ENCODE measurements around the gene GPC3.

The GPC3 gene

DNA sequence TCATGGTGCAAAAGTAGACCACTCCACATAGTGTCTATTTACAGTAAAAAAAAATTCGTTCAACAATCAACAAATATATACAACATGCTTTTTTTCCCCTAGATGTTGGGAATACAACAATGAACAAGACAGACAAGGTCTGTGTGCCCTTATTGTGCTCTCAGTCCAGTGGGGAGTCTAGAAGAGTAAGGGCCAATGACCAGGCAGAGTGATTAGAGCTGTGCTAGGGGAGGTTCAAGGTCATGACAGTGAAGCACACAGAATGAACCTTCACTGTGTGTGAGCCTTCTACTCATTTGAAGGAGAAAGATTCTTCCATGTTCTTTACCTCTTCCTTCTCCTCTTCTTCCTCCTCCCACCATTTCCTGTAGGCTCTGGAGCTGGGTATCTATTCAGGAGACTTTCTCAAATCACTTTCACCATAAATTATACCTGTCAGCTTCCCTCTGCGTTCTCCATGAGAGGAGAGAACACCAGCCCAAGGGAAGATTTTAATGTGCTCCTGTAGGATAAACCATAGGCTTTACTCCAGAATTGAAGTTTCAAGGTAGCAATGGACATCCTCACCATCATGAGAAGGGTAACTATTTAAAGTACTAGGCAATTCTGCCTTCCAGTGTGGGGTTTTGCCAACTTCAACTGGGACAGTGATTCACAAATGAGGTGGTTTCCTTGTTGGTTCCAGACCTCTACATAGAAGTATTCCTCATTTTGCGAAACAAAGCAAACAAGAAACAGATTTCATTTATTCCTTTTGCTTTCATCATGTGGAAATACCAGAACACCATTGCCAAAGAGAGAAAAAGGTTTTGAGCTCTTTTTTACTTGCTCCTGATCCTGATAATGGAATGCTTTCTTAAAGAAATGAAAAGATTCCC lies 323.2 kb downstream of the GPC3 start:
- CTCF ChIA-PET: interaction anchor here (0.7 to 0.8 kb wide), 2 partner anchors 8 to 17 kb away, joined by 3 to 5 read pairs; no protein-coding TSS in a partner anchor
- H3K36me3 ChIP-seq (ENCODE audit: control insufficient read depth in 2 of 2, insufficient read depth in 1 of 2, low read length in 2 of 2): no peaks in the 10 kb centered on the region
- no peaks in the 10 kb centered on the region for H3K4me1 ChIP-seq (ENCODE audit: control insufficient read depth, insufficient read depth, low read length)
- no peak overlapping the region for H3K27ac ChIP-seq (ENCODE audit: extremely low read depth, low read depth, low read length)
- H3K9me3 ChIP-seq (ENCODE audit: control insufficient read depth, insufficient read depth, low read depth, low read length): no peaks in the 10 kb centered on the region
- no peak overlapping the region for H3K4me3 ChIP-seq (ENCODE audit: low read depth, low read length)
- TF ChIP-seq ZNF777 (tag by site-specific recombination; IDR thresholded peaks at IDR 0.05; ENCODE audit: borderline replicate concordance) (no peak), KLF7 (tag by site-specific recombination; IDR thresholded peaks at IDR 0.05; ENCODE audit: borderline replicate concordance) (no peak), ZNF658 (tag by site-specific recombination; IDR thresholded peaks at IDR 0.05) (no peak), ZNF621 (tag by site-specific recombination; IDR thresholded peaks at IDR 0.05) (no peak), ZXDB (tag by site-specific recombination; IDR thresholded peaks at IDR 0.05) (no peak), WT1 (tag by site-specific recombination; IDR thresholded peaks at IDR 0.05) (no peak), ZNF830 (tag by site-specific recombination; IDR thresholded peaks at IDR 0.05; ENCODE audit: low read depth) (no peak), SALL2 (tag by site-specific recombination; IDR thresholded peaks at IDR 0.05; ENCODE audit: borderline replicate concordance) (no peak), BCL11B (tag by site-specific recombination; IDR thresholded peaks at IDR 0.05; ENCODE audit: low read depth) (no peak), ZFP37 (tag by site-specific recombination; IDR thresholded peaks at IDR 0.05) (no peak), ZSCAN23 (tag by site-specific recombination; IDR thresholded peaks at IDR 0.05) (no peak), ZNF596 (tag by site-specific recombination; IDR thresholded peaks at IDR 0.05) (no peak), SP3 (tag by site-specific recombination; IDR thresholded peaks at IDR 0.05) (no peak), ZNF664 (tag by site-specific recombination; IDR thresholded peaks at IDR 0.05) (no peak), ZNF174 (tag by site-specific recombination; IDR thresholded peaks at IDR 0.05) (no peak)
- TF ChIP-seq, protein P1, sequence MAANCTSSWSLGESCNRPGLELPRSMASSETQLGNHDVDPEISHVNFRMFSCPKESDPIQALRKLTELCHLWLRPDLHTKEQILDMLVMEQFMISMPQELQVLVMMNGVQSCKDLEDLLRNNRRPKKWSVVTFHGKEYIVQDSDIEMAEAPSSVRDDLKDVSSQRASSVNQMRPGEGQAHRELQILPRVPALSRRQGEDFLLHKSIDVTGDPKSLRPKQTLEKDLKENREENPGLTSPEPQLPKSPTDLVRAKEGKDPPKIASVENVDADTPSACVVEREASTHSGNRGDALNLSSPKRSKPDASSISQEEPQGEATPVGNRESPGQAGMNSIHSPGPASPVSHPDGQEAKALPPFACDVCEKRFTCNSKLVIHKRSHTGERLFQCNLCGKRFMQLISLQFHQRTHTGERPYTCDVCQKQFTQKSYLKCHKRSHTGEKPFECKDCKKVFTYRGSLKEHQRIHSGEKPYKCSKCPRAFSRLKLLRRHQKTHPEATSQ (tag by site-specific recombination; IDR thresholded peaks at IDR 0.05): no peak
- TF ChIP-seq, protein P2, sequence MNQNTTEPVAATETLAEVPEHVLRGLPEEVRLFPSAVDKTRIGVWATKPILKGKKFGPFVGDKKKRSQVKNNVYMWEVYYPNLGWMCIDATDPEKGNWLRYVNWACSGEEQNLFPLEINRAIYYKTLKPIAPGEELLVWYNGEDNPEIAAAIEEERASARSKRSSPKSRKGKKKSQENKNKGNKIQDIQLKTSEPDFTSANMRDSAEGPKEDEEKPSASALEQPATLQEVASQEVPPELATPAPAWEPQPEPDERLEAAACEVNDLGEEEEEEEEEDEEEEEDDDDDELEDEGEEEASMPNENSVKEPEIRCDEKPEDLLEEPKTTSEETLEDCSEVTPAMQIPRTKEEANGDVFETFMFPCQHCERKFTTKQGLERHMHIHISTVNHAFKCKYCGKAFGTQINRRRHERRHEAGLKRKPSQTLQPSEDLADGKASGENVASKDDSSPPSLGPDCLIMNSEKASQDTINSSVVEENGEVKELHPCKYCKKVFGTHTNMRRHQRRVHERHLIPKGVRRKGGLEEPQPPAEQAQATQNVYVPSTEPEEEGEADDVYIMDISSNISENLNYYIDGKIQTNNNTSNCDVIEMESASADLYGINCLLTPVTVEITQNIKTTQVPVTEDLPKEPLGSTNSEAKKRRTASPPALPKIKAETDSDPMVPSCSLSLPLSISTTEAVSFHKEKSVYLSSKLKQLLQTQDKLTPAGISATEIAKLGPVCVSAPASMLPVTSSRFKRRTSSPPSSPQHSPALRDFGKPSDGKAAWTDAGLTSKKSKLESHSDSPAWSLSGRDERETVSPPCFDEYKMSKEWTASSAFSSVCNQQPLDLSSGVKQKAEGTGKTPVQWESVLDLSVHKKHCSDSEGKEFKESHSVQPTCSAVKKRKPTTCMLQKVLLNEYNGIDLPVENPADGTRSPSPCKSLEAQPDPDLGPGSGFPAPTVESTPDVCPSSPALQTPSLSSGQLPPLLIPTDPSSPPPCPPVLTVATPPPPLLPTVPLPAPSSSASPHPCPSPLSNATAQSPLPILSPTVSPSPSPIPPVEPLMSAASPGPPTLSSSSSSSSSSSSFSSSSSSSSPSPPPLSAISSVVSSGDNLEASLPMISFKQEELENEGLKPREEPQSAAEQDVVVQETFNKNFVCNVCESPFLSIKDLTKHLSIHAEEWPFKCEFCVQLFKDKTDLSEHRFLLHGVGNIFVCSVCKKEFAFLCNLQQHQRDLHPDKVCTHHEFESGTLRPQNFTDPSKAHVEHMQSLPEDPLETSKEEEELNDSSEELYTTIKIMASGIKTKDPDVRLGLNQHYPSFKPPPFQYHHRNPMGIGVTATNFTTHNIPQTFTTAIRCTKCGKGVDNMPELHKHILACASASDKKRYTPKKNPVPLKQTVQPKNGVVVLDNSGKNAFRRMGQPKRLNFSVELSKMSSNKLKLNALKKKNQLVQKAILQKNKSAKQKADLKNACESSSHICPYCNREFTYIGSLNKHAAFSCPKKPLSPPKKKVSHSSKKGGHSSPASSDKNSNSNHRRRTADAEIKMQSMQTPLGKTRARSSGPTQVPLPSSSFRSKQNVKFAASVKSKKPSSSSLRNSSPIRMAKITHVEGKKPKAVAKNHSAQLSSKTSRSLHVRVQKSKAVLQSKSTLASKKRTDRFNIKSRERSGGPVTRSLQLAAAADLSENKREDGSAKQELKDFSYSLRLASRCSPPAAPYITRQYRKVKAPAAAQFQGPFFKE (tag by site-specific recombination; IDR thresholded peaks at IDR 0.05; ENCODE audit: borderline replicate concordance): no peak
- TF ChIP-seq, protein P3, sequence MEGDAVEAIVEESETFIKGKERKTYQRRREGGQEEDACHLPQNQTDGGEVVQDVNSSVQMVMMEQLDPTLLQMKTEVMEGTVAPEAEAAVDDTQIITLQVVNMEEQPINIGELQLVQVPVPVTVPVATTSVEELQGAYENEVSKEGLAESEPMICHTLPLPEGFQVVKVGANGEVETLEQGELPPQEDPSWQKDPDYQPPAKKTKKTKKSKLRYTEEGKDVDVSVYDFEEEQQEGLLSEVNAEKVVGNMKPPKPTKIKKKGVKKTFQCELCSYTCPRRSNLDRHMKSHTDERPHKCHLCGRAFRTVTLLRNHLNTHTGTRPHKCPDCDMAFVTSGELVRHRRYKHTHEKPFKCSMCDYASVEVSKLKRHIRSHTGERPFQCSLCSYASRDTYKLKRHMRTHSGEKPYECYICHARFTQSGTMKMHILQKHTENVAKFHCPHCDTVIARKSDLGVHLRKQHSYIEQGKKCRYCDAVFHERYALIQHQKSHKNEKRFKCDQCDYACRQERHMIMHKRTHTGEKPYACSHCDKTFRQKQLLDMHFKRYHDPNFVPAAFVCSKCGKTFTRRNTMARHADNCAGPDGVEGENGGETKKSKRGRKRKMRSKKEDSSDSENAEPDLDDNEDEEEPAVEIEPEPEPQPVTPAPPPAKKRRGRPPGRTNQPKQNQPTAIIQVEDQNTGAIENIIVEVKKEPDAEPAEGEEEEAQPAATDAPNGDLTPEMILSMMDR (tag by site-specific recombination; IDR thresholded peaks at IDR 0.05): no peak
- TF ChIP-seq, protein P4, sequence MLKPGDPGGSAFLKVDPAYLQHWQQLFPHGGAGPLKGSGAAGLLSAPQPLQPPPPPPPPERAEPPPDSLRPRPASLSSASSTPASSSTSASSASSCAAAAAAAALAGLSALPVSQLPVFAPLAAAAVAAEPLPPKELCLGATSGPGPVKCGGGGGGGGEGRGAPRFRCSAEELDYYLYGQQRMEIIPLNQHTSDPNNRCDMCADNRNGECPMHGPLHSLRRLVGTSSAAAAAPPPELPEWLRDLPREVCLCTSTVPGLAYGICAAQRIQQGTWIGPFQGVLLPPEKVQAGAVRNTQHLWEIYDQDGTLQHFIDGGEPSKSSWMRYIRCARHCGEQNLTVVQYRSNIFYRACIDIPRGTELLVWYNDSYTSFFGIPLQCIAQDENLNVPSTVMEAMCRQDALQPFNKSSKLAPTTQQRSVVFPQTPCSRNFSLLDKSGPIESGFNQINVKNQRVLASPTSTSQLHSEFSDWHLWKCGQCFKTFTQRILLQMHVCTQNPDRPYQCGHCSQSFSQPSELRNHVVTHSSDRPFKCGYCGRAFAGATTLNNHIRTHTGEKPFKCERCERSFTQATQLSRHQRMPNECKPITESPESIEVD (tag by site-specific recombination; IDR thresholded peaks at IDR 0.05): no peak
- TF ChIP-seq, protein P5, sequence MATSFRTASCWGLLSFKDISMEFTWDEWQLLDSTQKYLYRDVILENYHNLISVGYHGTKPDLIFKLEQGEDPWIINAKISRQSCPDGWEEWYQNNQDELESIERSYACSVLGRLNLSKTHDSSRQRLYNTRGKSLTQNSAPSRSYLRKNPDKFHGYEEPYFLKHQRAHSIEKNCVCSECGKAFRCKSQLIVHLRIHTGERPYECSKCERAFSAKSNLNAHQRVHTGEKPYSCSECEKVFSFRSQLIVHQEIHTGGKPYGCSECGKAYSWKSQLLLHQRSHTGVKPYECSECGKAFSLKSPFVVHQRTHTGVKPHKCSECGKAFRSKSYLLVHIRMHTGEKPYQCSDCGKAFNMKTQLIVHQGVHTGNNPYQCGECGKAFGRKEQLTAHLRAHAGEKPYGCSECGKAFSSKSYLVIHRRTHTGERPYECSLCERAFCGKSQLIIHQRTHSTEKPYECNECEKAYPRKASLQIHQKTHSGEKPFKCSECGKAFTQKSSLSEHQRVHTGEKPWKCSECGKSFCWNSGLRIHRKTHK (tag by site-specific recombination; IDR thresholded peaks at IDR 0.05): no peak
- POLR2A ChIA-PET: no interaction called here

Measured in HEK293 (cell line).